Measurements from ENCODE around the gene IGFLR1.

The IGFLR1 gene

DNA sequence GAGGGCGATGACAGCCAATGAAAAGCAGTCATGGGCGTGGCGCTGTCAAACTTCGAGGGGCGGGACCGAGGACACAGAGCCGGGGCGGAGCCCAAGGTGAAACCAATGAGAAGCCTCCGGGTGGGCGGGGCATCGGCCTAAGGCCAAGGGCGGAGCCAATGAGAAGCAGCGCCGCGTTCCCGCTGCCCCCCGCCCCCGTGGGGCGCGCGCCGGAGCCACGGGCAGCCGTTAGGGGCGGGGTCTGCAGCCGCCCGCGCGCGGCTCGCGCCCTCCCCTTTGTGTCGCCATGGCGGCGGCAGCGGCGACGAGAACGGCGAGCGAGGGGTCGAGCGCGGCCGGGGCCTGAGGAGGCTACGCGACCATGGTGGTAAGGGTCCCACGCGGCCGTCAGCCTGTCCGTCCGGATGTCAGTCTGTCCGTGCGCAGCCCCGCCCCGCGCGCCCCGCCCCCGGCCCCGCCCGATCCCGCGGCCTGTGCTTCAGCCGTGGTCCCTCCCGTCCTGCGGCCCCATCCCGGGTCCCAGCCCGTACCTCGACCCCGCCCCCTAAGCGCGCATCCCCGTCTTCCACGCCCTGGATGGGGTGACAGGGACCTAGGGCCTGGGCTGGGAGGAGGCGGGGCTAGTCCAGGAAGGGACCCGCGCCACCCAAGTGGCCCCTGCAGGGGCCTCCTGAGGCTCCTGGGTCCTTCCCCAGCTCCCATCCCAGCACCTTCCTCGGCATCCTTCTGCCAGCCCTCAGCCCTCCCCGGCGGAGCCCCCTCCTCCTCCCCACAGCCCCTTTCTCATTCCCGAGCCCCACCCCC is 33.2 kb upstream of the IGFLR1 start, which contains the start of gene ARHGAP33:
TSS of gene ARHGAP33 (plus strand) at position 267 of the 804 bp plus-strand sequence. CDS start at position 362, 95 bp downstream.
- Histone ChIP-seq H3K9me3 (ENCODE audit: low read length) (no peaks in the 10 kb centered on the region), H3K27me3 (ENCODE audit: insufficient read depth, low read length) (no peaks in the 10 kb centered on the region), H3K9me2 (ENCODE audit: low read depth, low read length) (no peaks in the 10 kb centered on the region), H3K9ac (ENCODE audit: low read length) (peak within 1 kb of the TSS; percentile 78), H3K4me2 (ENCODE audit: low read length) (peak within 1 kb of the TSS; percentile 80), H3K27ac (ENCODE audit: low read depth, low read length, poor library complexity, severe bottlenecking) (no peak within 1 kb of the TSS), H4K20me1 (ENCODE audit: insufficient read depth, low read length) (no peaks in the 10 kb centered on the region), H3K79me2 (ENCODE audit: insufficient read depth, low read length) (no peaks in the 10 kb centered on the region), H3K36me3 (ENCODE audit: insufficient read depth, low read length) (peaks cover 3% of the 10 kb centered on the region; the same call in 1 of the 2 replicates), H3K4me1 (ENCODE audit: insufficient read depth, low read length, severe bottlenecking) (peaks cover 19% of the 10 kb centered on the region), H3K4me3 (ENCODE audit: low read depth, low read length, poor library complexity, severe bottlenecking) (peak within 1 kb of the TSS; percentile 80), H2AFZ (ENCODE audit: low read length) (no peak within 1 kb of the TSS), H3F3A (ENCODE audit: insufficient read depth, low read length) (no peaks in the 10 kb centered on the region)
- TF ChIP-seq, protein P1, sequence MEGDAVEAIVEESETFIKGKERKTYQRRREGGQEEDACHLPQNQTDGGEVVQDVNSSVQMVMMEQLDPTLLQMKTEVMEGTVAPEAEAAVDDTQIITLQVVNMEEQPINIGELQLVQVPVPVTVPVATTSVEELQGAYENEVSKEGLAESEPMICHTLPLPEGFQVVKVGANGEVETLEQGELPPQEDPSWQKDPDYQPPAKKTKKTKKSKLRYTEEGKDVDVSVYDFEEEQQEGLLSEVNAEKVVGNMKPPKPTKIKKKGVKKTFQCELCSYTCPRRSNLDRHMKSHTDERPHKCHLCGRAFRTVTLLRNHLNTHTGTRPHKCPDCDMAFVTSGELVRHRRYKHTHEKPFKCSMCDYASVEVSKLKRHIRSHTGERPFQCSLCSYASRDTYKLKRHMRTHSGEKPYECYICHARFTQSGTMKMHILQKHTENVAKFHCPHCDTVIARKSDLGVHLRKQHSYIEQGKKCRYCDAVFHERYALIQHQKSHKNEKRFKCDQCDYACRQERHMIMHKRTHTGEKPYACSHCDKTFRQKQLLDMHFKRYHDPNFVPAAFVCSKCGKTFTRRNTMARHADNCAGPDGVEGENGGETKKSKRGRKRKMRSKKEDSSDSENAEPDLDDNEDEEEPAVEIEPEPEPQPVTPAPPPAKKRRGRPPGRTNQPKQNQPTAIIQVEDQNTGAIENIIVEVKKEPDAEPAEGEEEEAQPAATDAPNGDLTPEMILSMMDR (IDR thresholded peaks at IDR 0.05; ENCODE audit: low read length): no peak

DNA sequence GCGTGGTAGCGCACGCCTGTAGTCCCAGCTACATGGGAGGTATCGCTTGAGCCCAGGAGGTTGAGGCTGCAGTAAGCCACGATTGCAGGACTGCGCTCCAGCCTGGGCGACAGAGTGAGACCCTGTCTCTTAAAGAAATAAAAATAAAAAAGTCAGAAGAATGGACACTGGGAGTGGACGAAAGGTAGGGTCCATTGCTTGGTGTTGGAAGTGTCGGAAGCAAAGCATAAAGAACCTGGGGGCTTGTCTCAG is 32.7 kb upstream of the IGFLR1 start:
- Histone ChIP-seq H4K20me1 (ENCODE audit: insufficient read depth, low read length) (no peaks in the 10 kb centered on the region), H3K36me3 (ENCODE audit: insufficient read depth, low read length) (peaks cover 3% of the 10 kb centered on the region; the same call in 1 of the 2 replicates), H3K27me3 (ENCODE audit: insufficient read depth, low read length) (no peaks in the 10 kb centered on the region), H3K4me1 (ENCODE audit: insufficient read depth, low read length, severe bottlenecking) (peaks cover 19% of the 10 kb centered on the region), H3K79me2 (ENCODE audit: insufficient read depth, low read length) (no peaks in the 10 kb centered on the region), H3K4me2 (ENCODE audit: low read length) (peak overlapping the region; percentile 80), H3K9ac (ENCODE audit: low read length) (peak overlapping the region; percentile 7; the same call in 1 of the 2 replicates), H3K27ac (ENCODE audit: low read depth, low read length, poor library complexity, severe bottlenecking) (no peak overlapping the region), H3K9me2 (ENCODE audit: low read depth, low read length) (no peaks in the 10 kb centered on the region), H3K9me3 (ENCODE audit: low read length) (no peaks in the 10 kb centered on the region), H3F3A (ENCODE audit: insufficient read depth, low read length) (no peaks in the 10 kb centered on the region), H2AFZ (ENCODE audit: low read length) (no peak overlapping the region), H3K4me3 (ENCODE audit: low read depth, low read length, poor library complexity, severe bottlenecking) (peak overlapping the region; percentile 80)
- TF ChIP-seq, protein P1 (IDR thresholded peaks at IDR 0.05; ENCODE audit: low read length): no peak
- no peak for TF ChIP-seq EZH2 (IDR thresholded peaks at IDR 0.05; ENCODE audit: borderline replicate concordance, low read length)

DNA sequence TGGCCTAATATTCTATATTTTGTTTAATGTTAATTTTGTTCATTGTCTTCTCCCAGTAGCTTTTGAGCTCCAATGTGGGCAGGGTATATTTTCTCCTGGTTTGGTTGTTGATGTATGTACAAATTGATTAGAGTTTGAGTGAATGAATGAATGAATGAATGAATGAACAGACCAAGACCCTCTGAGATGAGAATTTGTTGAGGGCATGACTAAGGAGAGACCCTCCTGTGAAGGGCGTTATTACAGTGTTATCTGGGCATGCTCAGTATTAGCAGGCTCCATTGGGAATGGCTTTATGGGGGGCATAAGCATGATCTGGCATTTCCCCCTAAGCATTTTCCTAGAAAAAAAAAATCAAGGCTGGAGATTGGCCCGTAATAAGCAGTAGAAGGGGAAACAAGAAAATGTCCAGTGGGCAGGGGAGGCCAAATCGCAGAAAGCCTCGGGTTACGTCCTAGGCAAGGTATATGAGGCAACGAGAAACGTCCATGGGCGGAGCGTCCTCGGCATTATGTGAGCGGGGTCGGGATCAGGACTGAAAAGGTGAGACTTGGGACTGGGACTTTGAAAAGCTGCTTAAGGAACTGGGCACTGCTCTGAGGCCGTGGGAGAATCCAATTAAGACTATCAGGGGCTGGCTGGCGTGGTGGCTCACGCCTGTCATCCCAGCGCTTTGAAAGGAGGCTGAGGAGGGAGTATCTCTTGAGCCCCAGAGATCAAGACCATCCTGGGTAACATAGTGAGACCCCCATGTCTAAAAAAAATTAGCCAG is 32.2 kb upstream of the IGFLR1 start:
- no peak overlapping the region for H2AFZ ChIP-seq (ENCODE audit: low read length)
- H3K9ac ChIP-seq (ENCODE audit: low read length): peak overlapping the region; percentile 7; the same call in 1 of the 2 replicates

More for the DNA sequence above, 32.2 kb upstream of the IGFLR1 start:
- Histone ChIP-seq H3K4me3 (ENCODE audit: low read depth, low read length, poor library complexity, severe bottlenecking) (peak overlapping the region; percentile 80), H3K9me3 (ENCODE audit: low read length) (no peaks in the 10 kb centered on the region), H3K79me2 (ENCODE audit: insufficient read depth, low read length) (no peaks in the 10 kb centered on the region), H3K27me3 (ENCODE audit: insufficient read depth, low read length) (no peaks in the 10 kb centered on the region), H3K4me2 (ENCODE audit: low read length) (peak overlapping the region; percentile 80), H3K4me1 (ENCODE audit: insufficient read depth, low read length, severe bottlenecking) (peaks cover 19% of the 10 kb centered on the region), H3K36me3 (ENCODE audit: insufficient read depth, low read length) (peaks cover 3% of the 10 kb centered on the region; the same call in 1 of the 2 replicates), H4K20me1 (ENCODE audit: insufficient read depth, low read length) (no peaks in the 10 kb centered on the region), H3K9me2 (ENCODE audit: low read depth, low read length) (no peaks in the 10 kb centered on the region), H3F3A (ENCODE audit: insufficient read depth, low read length) (no peaks in the 10 kb centered on the region), H3K27ac (ENCODE audit: low read depth, low read length, poor library complexity, severe bottlenecking) (no peak overlapping the region)
- TF ChIP-seq, protein P1 (IDR thresholded peaks at IDR 0.05; ENCODE audit: low read length): no peak

All from OCI-LY1 (cell line).